PC-9 (cell line): ENCODE data around the gene GNG4. TPM values are rescaled to one million over a fixed set of nuclear protein-coding genes. Genes with fewer than 3 reads are reported as not detected.

ENCODE experiments used
- BruUV-seq: library from RNA; stranded (reverse); fragments of 400-500 nt; replicated peaks from 2 replicates; lab custom pipeline; 2021; lab: Mats Ljungman, UMichigan
- CTCF ChIA-PET: fragments of 300-600 bp; sonication (Branson Sonifier 250); formaldehyde crosslinking; loops from one replicate; lab custom pipeline; 2022; ENCODE audit warnings: antibody characterized with exemption; lab: Charles Lee
- POLR2A ChIA-PET: fragments of 300-600 bp; sonication (Branson Sonifier 250); formaldehyde crosslinking; loops from one replicate; lab custom pipeline; 2022; ENCODE audit warnings: antibody characterized with exemption; ENCODE audit not compliant: unreplicated experiment; lab: Charles Lee
- DNase-seq, 2 experiments: peaks; one replicate each; pipeline versions ENCODE4 v3.0.0 to v3.0.0-alpha.2; 2015 to 2022; ENCODE audit warnings: mixed read lengths in 1 of 2
- H2AFZ ChIP-seq: fragments of 200-600 bp; sonication (generic); 2 replicates; pipeline ENCODE4 v1.8.1; 2017; ENCODE audit warnings: antibody characterized with exemption
- H3F3A ChIP-seq: fragments of 200-600 bp; sonication (generic); 2 replicates; pipeline ENCODE4 v1.8.1; 2017; ENCODE audit warnings: antibody characterized with exemption, mild to moderate bottlenecking, low read depth; ENCODE audit not compliant: insufficient read depth
- H3K27ac ChIP-seq: fragments of 200-600 bp; sonication (generic); 2 replicates; pipeline ENCODE4 v1.6.1; 2016; ENCODE audit warnings: mixed run types
- H3K27me3 ChIP-seq: fragments of 200-600 bp; sonication (generic); 2 replicates; pipeline ENCODE4 v1.6.1; 2016; ENCODE audit warnings: low read depth, mixed run types; ENCODE audit not compliant: insufficient read depth
- H3K36me3 ChIP-seq: fragments of 200-600 bp; sonication (generic); 2 replicates; pipeline ENCODE4 v1.6.1; 2016; ENCODE audit warnings: low read depth, mixed run types
- H3K4me1 ChIP-seq: fragments of 200-600 bp; sonication (generic); replicated peaks from 2 replicates; pipeline ENCODE4 v1.6.1; 2016; ENCODE audit warnings: mixed run types; ENCODE audit not compliant: insufficient read depth
- H3K4me2 ChIP-seq: fragments of 200-600 bp; sonication (generic); 2 replicates; pipeline ENCODE4 v1.6.1; 2017; ENCODE audit warnings: mixed run types
- H3K4me3 ChIP-seq: fragments of 200-600 bp; sonication (generic); 2 replicates; pipeline ENCODE4 v1.6.1; 2016; ENCODE audit warnings: mixed run types
- H3K79me2 ChIP-seq: fragments of 200-600 bp; sonication (generic); 2 replicates; pipeline ENCODE4 v1.6.1; 2017; ENCODE audit warnings: low read depth, mixed run types
- H3K9me2 ChIP-seq: fragments of 200-600 bp; sonication (generic); 2 replicates; pipeline ENCODE4 v1.8.1; 2017; ENCODE audit warnings: mild to moderate bottlenecking; ENCODE audit not compliant: insufficient read depth
- H3K9me3 ChIP-seq: fragments of 200-600 bp; sonication (generic); 2 replicates; pipeline ENCODE4 v1.8.1; 2016; ENCODE audit warnings: low read depth; ENCODE audit not compliant: insufficient read depth
- H4K20me1 ChIP-seq: fragments of 200-600 bp; sonication (generic); 2 replicates; pipeline ENCODE4 v1.8.1; 2017; ENCODE audit not compliant: insufficient read depth
- EZH2 ChIP-seq: fragments of 200-600 bp; sonication (generic); IDR thresholded peaks from 2 replicates; pipeline ENCODE4 v1.8.0; 2017; ENCODE audit warnings: antibody characterized with exemption, low read depth
- intact Hi-C: fragments of 100-400 bp; cut with micrococcal nuclease; formaldehyde crosslinking; loops from one replicate; pipeline ENCODE4 v1.10.0; 2022; ENCODE audit not compliant: unreplicated experiment
- total RNA-seq: library from RNA; stranded (reverse); gene quantifications from 2 replicates; pipeline ENCODE4 v1.2.3, GENCODE V29; 2021
- TF ChIP-seq, protein P1 (sequence below): fragments of 200-600 bp; sonication (generic); conservative IDR thresholded peaks from 2 replicates; pipeline ENCODE4 v1.6.1; 2017; ENCODE audit warnings: mixed run types, antibody characterized with exemption, mild to moderate bottlenecking, moderate library complexity

The GNG4 gene
- total RNA-seq, 1 experiment from 2014 or later: 16.3 TPM

DNA sequence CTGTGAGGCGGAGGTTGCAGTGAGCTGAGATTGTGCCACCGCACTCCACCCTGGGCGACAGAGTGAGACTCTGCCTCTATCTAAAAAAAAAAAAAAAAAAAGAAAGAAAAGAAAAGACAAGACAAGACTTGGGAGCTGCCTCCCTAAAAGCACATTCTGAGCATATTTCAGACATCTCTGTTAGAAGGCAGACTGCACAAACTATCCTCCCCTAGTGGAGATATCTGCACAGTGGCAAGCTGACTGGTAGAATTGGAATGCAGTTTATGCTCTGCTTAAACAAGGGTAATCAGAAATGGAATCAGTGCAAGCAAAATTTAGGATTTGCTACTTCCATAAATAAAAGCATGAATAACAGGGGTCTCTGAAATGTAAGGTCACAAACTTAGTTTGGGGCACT lies 31.8 kb downstream of the GNG4 start:
- H3K4me2 ChIP-seq: no peak overlapping the region

DNA sequence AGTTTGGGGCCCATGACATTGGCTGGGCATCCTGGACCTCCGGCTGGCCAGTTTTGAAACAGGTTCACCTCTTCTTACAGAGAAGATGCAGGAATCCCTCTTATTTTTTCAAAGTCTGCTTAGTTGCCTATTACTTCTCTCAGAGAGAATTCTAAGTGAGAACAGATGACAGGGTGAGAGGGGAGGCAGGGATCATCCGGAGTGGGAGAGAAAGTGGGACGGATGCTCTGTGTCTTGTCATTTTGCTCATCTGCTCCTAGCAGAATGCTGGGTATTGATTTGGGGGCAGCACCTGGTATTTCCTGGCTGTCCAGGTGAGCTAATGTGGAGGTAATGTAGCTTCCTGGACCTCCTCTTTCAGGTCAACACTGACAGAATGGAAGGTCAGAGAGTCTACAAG lies 32.4 kb downstream of the GNG4 start:
- DNase-seq: no peak
- H3F3A ChIP-seq: no peaks in the 10 kb centered on the region
- ChIA-PET CTCF (interaction anchor here (0.6 to 1.6 kb wide), 3 partner anchors 19 to 143 kb away, joined by 5 to 13 read pairs (median 7); no protein-coding TSS in a partner anchor), POLR2A (no interaction called here)
- no peaks in the 10 kb centered on the region for H3K27me3 ChIP-seq
- no peaks in the 10 kb centered on the region for H3K9me2 ChIP-seq
- no peaks in the 10 kb centered on the region for H3K4me1 ChIP-seq
- H3K79me2 ChIP-seq: no peaks in the 10 kb centered on the region
- no TSS peak for BruUV-seq
- no peaks in the 10 kb centered on the region for H3K36me3 ChIP-seq
- intact Hi-C loops: no loop called here
- H3K27ac ChIP-seq: no peak overlapping the region
- H3K4me3 ChIP-seq: no peak overlapping the region
- H2AFZ ChIP-seq: no peak overlapping the region
- TF ChIP-seq EZH2: no peak
- TF ChIP-seq, protein P1, sequence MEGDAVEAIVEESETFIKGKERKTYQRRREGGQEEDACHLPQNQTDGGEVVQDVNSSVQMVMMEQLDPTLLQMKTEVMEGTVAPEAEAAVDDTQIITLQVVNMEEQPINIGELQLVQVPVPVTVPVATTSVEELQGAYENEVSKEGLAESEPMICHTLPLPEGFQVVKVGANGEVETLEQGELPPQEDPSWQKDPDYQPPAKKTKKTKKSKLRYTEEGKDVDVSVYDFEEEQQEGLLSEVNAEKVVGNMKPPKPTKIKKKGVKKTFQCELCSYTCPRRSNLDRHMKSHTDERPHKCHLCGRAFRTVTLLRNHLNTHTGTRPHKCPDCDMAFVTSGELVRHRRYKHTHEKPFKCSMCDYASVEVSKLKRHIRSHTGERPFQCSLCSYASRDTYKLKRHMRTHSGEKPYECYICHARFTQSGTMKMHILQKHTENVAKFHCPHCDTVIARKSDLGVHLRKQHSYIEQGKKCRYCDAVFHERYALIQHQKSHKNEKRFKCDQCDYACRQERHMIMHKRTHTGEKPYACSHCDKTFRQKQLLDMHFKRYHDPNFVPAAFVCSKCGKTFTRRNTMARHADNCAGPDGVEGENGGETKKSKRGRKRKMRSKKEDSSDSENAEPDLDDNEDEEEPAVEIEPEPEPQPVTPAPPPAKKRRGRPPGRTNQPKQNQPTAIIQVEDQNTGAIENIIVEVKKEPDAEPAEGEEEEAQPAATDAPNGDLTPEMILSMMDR: no peak
- no peaks in the 10 kb centered on the region for H4K20me1 ChIP-seq
- no peak overlapping the region for H3K4me2 ChIP-seq
- no peaks in the 10 kb centered on the region for H3K9me3 ChIP-seq

More for the DNA sequence above, 31.8 kb downstream of the GNG4 start:
- BruUV-seq: no TSS peak
- H3K4me1 ChIP-seq: peaks cover 3% of the 10 kb centered on the region
- no peak overlapping the region for H3K4me3 ChIP-seq
- ChIA-PET POLR2A (interaction anchor here (0.6 kb wide), 1 partner anchor 203 kb away, joined by 4 read pairs; no protein-coding TSS in a partner anchor), CTCF (interaction anchor here (0.6 to 1.6 kb wide), 4 partner anchors 20 to 350 kb away, joined by 3 to 13 read pairs (median 6); no protein-coding TSS in a partner anchor)
- H3F3A ChIP-seq: no peaks in the 10 kb centered on the region
- TF ChIP-seq, protein P1: no peak
- no peak for TF ChIP-seq EZH2
- H4K20me1 ChIP-seq: no peaks in the 10 kb centered on the region
- H3K9me3 ChIP-seq: no peaks in the 10 kb centered on the region
- no peaks in the 10 kb centered on the region for H3K27me3 ChIP-seq
- intact Hi-C loops: no loop called here
- H3K9me2 ChIP-seq: no peaks in the 10 kb centered on the region
- H3K36me3 ChIP-seq: no peaks in the 10 kb centered on the region
- no peaks in the 10 kb centered on the region for H3K79me2 ChIP-seq
- no peak overlapping the region for H2AFZ ChIP-seq
- DNase-seq: no peak
- H3K27ac ChIP-seq: no peak overlapping the region

DNA sequence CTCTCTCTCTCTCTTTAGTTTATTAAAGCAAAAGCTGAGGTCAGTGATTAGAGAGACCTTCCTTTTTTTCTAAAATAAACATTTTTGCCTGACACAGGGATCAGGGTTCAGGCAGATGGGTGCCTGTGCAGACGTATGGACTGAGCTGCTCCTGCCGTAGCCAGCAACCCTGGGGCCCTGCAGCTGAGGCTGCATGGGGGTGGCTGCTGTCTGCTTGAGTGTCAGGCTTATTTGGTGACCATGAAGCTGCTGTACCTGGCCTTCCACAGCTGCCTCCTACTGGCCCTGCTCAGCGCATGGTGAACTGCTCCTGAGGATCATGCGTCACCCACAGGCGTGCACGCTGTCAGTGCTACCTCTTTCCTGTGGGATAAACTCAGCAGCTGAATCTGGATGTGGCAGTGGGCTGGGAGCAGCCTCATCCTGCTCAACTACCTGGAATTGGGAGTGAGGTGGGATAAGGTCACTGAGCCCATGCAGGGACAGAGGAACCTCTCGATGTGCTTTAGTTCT lies 35.1 kb downstream of the GNG4 start:
- ChIA-PET POLR2A (no interaction called here), CTCF (no interaction called here)
- Histone ChIP-seq H3K27ac (no peak overlapping the region), H3K27me3 (no peaks in the 10 kb centered on the region), H3K4me2 (no peak overlapping the region), H3K9me3 (no peaks in the 10 kb centered on the region), H4K20me1 (no peaks in the 10 kb centered on the region), H3F3A (no peaks in the 10 kb centered on the region), H3K9me2 (no peaks in the 10 kb centered on the region), H3K4me1 (no peaks in the 10 kb centered on the region), H3K36me3 (no peaks in the 10 kb centered on the region), H3K79me2 (no peaks in the 10 kb centered on the region), H2AFZ (no peak overlapping the region), H3K4me3 (no peak overlapping the region)
- DNase-seq: no peak
- no TSS peak for BruUV-seq
- no peak for TF ChIP-seq EZH2
- TF ChIP-seq, protein P1: no peak
- intact Hi-C loops: no loop called here
